ENCODE data around the gene HACD2. TPM values are rescaled to one million over a fixed set of nuclear protein-coding genes. Genes with fewer than 3 reads are reported as not detected.

Gene HACD2
- total and polyA plus RNA-seq, 10 of the 15 experiments (the other 5 are each of a cell fraction or from before 2014, with no cell fraction given) = 9.1 to 30.0 (median 18.8) TPM

GRCh38 chr3:123609063-123609462 is 24.2 kb upstream of the HACD2 start:
- Histone ChIP-seq H4K20me1 (ENCODE audit: control insufficient read depth, insufficient read depth) (no peaks in the 10 kb centered on the region), H3K4me3 (no peak overlapping the region), H3K4me2 (ENCODE audit: control insufficient read depth, insufficient read depth) (no peak overlapping the region), H3K27ac (ENCODE audit: control insufficient read depth, insufficient read depth) (no peak overlapping the region), H3K9me3 (replicated peaks; ENCODE audit: control insufficient read depth, insufficient read depth, low read length) (no peaks in the 10 kb centered on the region), H3K36me3 (ENCODE audit: control insufficient read depth in 2 of 2, insufficient read depth in 2 of 2, low read length in 1 of 2) (no peaks in the 10 kb centered on the region; a peak in 1 of 4 replicates), H3K9ac (ENCODE audit: control insufficient read depth, insufficient read depth, low read length) (no peak overlapping the region), H2AFZ (ENCODE audit: control insufficient read depth, low read depth, low read length) (no peak overlapping the region), H3K27me3 (replicated peaks in 1 of 2; ENCODE audit: control insufficient read depth in 2 of 2, insufficient read depth in 2 of 2, low read length in 1 of 2) (no peaks in the 10 kb centered on the region), H3K4me1 (ENCODE audit: control insufficient read depth, insufficient read depth, low read length) (peaks cover 23% of the 10 kb centered on the region), H3K79me2 (ENCODE audit: control insufficient read depth, insufficient read depth, low read length) (no peaks in the 10 kb centered on the region; the same call in 1 of the 2 replicates)
- ChIA-PET CTCF (no interaction called here), POLR2A (no interaction called here), RAD21 (ENCODE audit: unreplicated experiment) (no interaction called here), SMC1A (ENCODE audit: uncharacterized antibody, unreplicated experiment) (interaction anchor here (0.9 to 1.3 kb wide), 3 partner anchors 23 to 47 kb away, joined by 3 read pairs; no protein-coding TSS in a partner anchor)
- no peak for FAIRE-seq
- no TSS peak for BruUV-seq (replicated peaks)
- 95% methylated on average over 5 of the region's 5 CpGs for WGBS (ENCODE audit: insufficient coverage, insufficient replicate concordance, low lambda C conversion rate, missing lambda C conversion rate)
- TF ChIP-seq BCLAF1 (IDR thresholded peaks at IDR 0.05) (no peak), ZNF384 (IDR thresholded peaks at IDR 0.05; ENCODE audit: borderline replicate concordance, low read depth, low read length) (no peak), CHD2 (IDR thresholded peaks at IDR 0.05; ENCODE audit: borderline replicate concordance, low read depth, low read length) (no peak), IRF4 (IDR thresholded peaks at IDR 0.05; ENCODE audit: low read depth, low read length) (no peak), MYB (IDR thresholded peaks at IDR 0.05; ENCODE audit: borderline replicate concordance, low read depth, low read length) (no peak), MXI1 (IDR thresholded peaks at IDR 0.05; ENCODE audit: low read depth, low read length) (no peak), ZZZ3 (IDR thresholded peaks at IDR 0.05; ENCODE audit: control insufficient read depth, insufficient read length, low read depth) (no peak), FOS (IDR thresholded peaks at IDR 0.05; ENCODE audit: borderline replicate concordance, extremely low read depth, insufficient read length) (no peak), GABPA (IDR thresholded peaks at IDR 0.05; ENCODE audit: low read depth) (no peak)
- TF ChIP-seq, protein P1, sequence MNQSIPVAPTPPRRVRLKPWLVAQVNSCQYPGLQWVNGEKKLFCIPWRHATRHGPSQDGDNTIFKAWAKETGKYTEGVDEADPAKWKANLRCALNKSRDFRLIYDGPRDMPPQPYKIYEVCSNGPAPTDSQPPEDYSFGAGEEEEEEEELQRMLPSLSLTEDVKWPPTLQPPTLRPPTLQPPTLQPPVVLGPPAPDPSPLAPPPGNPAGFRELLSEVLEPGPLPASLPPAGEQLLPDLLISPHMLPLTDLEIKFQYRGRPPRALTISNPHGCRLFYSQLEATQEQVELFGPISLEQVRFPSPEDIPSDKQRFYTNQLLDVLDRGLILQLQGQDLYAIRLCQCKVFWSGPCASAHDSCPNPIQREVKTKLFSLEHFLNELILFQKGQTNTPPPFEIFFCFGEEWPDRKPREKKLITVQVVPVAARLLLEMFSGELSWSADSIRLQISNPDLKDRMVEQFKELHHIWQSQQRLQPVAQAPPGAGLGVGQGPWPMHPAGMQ (IDR thresholded peaks at IDR 0.05; ENCODE audit: borderline replicate concordance) = no peak
- no peak for DNase-seq (ENCODE audit: low read depth, low spot score)
- intact Hi-C loops (cut with micrococcal nuclease; ENCODE audit: unreplicated experiment) = no loop called here
- in situ Hi-C loops (cut with MboI) = no loop called here
- ATAC-seq = no peak
